ENCODE data around the gene PCDH9.

DNA sequence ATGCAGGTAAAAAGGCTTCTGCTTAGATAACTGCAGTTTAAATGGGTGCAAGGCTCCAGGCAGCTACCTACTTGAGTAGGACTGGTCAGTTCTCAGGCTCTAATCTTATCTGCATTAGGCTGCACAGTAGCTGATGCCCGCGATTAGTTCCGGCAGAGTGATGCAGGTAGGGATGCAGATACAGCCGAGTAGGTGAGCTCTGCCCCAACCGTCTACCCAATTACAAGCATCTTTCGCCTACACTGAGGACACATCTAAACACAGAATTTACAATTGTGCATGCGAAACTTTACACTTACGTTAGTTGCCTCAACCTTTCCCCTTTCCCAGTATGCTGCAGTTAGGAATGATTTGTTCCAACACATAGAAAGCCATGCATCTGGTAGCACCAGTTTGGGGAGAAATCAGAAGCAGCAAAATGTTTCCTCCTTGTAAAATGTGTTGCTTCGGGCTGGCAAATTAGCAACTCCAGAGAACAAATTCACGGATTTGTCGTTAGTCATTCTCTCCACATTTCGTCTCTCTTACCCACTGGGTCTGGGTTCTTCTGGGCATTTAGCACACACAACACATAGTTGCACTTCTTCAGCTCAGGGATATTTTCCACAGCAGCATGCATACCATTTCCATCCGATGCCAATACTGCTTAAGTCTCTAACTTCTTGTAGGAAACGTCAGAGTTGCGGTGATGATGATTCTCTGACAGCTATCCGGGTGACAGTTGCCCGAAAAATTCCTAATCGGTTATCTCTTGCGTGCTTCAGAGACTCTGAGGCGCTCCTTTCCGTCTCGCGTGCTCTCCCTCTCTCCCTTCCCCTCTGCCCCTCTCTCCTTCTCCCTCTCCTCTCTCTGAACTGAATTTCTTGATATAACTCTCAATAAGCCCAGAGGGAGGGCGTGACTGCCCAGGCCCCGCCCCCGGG is at the start of gene PCDH9:
- TF ChIP-seq EZH2 (IDR thresholded peaks at IDR 0.05; ENCODE audit: low read depth, unreplicated experiment) = no peak
- TF ChIP-seq, protein P1, sequence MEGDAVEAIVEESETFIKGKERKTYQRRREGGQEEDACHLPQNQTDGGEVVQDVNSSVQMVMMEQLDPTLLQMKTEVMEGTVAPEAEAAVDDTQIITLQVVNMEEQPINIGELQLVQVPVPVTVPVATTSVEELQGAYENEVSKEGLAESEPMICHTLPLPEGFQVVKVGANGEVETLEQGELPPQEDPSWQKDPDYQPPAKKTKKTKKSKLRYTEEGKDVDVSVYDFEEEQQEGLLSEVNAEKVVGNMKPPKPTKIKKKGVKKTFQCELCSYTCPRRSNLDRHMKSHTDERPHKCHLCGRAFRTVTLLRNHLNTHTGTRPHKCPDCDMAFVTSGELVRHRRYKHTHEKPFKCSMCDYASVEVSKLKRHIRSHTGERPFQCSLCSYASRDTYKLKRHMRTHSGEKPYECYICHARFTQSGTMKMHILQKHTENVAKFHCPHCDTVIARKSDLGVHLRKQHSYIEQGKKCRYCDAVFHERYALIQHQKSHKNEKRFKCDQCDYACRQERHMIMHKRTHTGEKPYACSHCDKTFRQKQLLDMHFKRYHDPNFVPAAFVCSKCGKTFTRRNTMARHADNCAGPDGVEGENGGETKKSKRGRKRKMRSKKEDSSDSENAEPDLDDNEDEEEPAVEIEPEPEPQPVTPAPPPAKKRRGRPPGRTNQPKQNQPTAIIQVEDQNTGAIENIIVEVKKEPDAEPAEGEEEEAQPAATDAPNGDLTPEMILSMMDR (conservative IDR thresholded peaks at IDR 0.05; ENCODE audit: low read depth in 2 of 2) = no peak
- no peak for TF ChIP-seq JUNB (IDR thresholded peaks at IDR 0.05; ENCODE audit: unreplicated experiment)
- no peak for TF ChIP-seq EZH2phosphoT487 (IDR thresholded peaks at IDR 0.05; ENCODE audit: unreplicated experiment)
- TF ChIP-seq POLR2AphosphoS5 (IDR thresholded peaks at IDR 0.05; ENCODE audit: low read depth) = peak; percentile 9; the same call in 1 of the 2 replicates
- TF ChIP-seq, protein P2, sequence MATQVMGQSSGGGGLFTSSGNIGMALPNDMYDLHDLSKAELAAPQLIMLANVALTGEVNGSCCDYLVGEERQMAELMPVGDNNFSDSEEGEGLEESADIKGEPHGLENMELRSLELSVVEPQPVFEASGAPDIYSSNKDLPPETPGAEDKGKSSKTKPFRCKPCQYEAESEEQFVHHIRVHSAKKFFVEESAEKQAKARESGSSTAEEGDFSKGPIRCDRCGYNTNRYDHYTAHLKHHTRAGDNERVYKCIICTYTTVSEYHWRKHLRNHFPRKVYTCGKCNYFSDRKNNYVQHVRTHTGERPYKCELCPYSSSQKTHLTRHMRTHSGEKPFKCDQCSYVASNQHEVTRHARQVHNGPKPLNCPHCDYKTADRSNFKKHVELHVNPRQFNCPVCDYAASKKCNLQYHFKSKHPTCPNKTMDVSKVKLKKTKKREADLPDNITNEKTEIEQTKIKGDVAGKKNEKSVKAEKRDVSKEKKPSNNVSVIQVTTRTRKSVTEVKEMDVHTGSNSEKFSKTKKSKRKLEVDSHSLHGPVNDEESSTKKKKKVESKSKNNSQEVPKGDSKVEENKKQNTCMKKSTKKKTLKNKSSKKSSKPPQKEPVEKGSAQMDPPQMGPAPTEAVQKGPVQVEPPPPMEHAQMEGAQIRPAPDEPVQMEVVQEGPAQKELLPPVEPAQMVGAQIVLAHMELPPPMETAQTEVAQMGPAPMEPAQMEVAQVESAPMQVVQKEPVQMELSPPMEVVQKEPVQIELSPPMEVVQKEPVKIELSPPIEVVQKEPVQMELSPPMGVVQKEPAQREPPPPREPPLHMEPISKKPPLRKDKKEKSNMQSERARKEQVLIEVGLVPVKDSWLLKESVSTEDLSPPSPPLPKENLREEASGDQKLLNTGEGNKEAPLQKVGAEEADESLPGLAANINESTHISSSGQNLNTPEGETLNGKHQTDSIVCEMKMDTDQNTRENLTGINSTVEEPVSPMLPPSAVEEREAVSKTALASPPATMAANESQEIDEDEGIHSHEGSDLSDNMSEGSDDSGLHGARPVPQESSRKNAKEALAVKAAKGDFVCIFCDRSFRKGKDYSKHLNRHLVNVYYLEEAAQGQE (IDR thresholded peaks at IDR 0.05; ENCODE audit: unreplicated experiment) = no peak
- peak; percentile 5; the same call in 1 of the 2 replicates for TF ChIP-seq NANOG (IDR thresholded peaks at IDR 0.05; ENCODE audit: borderline replicate concordance)
- TF ChIP-seq ZNF114 (CRISPR knock-in tag; IDR thresholded peaks at IDR 0.05) = no peak
- TF ChIP-seq STAT1 (IDR thresholded peaks at IDR 0.05; ENCODE audit: unreplicated experiment) = no peak
- TF ChIP-seq, protein P3, sequence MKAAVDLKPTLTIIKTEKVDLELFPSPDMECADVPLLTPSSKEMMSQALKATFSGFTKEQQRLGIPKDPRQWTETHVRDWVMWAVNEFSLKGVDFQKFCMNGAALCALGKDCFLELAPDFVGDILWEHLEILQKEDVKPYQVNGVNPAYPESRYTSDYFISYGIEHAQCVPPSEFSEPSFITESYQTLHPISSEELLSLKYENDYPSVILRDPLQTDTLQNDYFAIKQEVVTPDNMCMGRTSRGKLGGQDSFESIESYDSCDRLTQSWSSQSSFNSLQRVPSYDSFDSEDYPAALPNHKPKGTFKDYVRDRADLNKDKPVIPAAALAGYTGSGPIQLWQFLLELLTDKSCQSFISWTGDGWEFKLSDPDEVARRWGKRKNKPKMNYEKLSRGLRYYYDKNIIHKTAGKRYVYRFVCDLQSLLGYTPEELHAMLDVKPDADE (IDR thresholded peaks at IDR 0.05) = no peak

All from GM23338 (cell line).